Esophagus muscularis mucosa (tissue), 4 donors: ENCODE measurements around the gene TMEM254. TPM values are rescaled to one million over a fixed set of nuclear protein-coding genes. Genes with fewer than 3 reads are reported as not detected.

Experiments
- DNase-seq: peaks from one replicate; pipeline ENCODE4 v3.0.0-alpha.2; 2017; ENCODE audit errors: extremely low spot score
- H3K27ac ChIP-seq, 4 donors: fragments of 200-600 bp; sonication (generic); replicated peaks in 1 of 4; 1 replicate in 3 of 4; 2 replicates in 1 of 4; pipeline ENCODE4 v1.5.1; 2016 to 2019; ENCODE audit warnings: mild to moderate bottlenecking in 1 of 4
- H3K27me3 ChIP-seq, 4 donors: fragments of 200-600 bp; sonication (generic); one replicate each; pipeline versions ENCODE4 v1.5.1 to v1.6.0; 2016 to 2019
- H3K36me3 ChIP-seq, 4 donors: fragments of 200-600 bp; sonication (generic); one replicate each; pipeline ENCODE4 v1.5.1; 2016 to 2019
- H3K4me1 ChIP-seq, 4 donors: fragments of 200-600 bp; sonication (generic); one replicate each; pipeline ENCODE4 v1.5.1; 2016 to 2019
- H3K4me3 ChIP-seq, 4 donors: fragments of 200-600 bp; sonication (generic); 1 replicate in 2 of 4; 2 replicates in 2 of 4; pipeline ENCODE4 v1.5.1; 2016 to 2019; ENCODE audit warnings: mild to moderate bottlenecking in 4 of 4, moderate library complexity in 1 of 4
- H3K9me3 ChIP-seq, 4 donors: fragments of 200-600 bp; sonication (generic); 1 replicate in 3 of 4; 2 replicates in 1 of 4; pipeline ENCODE4 v1.5.1; 2016 to 2019
- CTCF ChIP-seq, 3 experiments: fragments of 200-600 bp in 2 of 3; fragments of 450-650 bp in 1 of 3; sonication (generic) in 2 of 3; IDR thresholded peaks; one replicate each; pipeline ENCODE4 v1.5.1; 2017 to 2019; ENCODE audit warnings: antibody characterized with exemption in 3 of 3, mild to moderate bottlenecking in 2 of 3, moderate library complexity in 1 of 3
- EP300 ChIP-seq: sonication (generic); formaldehyde crosslinking; IDR thresholded peaks from one replicate; pipeline ENCODE4 v1.6.1; 2017; ENCODE audit warnings: antibody characterized with exemption
- POLR2A ChIP-seq: fragments of 450-650 bp; IDR thresholded peaks from one replicate; pipeline ENCODE4 v1.6.1; 2017; ENCODE audit warnings: antibody characterized with exemption, moderate library complexity, mild to moderate bottlenecking, low read depth
- POLR2AphosphoS5 ChIP-seq, 2 donors: sonication (generic); formaldehyde crosslinking; IDR thresholded peaks; one replicate each; pipeline ENCODE4 v1.6.1; 2017; ENCODE audit warnings: antibody characterized with exemption in 2 of 2
- WGBS: methylation state at CpG from one replicate; pipeline ENCODE4 v1.1.5; 2018; 5-methylcytosine and 5-hydroxymethylcytosine counted together
- intact Hi-C: fragments of 100-400 bp; cut with DNase I; formaldehyde crosslinking; loops from one replicate; pipeline ENCODE4 v1.15.1; 2023
- total RNA-seq, 4 donors: library from RNA; depleted of rRNA; stranded (reverse); fragments of >200 nt; gene quantifications; one replicate each; pipeline versions ENCODE4 v1.1.0 to v1.2.1, GENCODE V29; 2016

Gene TMEM254
- total RNA-seq, 4 donors from 2014 or later = 7.1 to 14.9 (median 9.4) TPM

DNA sequence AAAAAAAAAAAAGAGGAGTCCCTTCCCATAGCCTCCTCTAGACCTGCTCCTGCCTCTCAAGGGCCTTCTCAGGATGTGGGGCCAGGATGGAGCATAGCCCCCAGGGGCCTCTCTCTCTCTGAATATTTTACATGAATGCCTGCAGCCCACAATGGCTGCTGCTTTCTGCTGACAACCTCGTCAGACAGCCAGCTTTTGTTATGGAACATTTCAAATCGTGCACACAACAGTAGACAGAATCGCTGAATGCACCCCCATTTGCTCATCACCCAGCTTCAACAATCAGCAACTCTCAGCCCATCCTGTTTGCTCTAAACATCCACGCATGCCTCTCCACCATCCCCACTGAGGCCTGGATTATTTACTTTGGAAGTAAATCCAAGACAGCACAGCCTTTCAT lies 59.5 kb downstream of the TMEM254 start:
- no peak for TF ChIP-seq CTCF (IDR thresholded peaks at IDR 0.05)
- TF ChIP-seq EP300 = no peak
- no peak for TF ChIP-seq POLR2A
- no peak for TF ChIP-seq POLR2AphosphoS5 (IDR thresholded peaks at IDR 0.05)
- no peak overlapping the region for H3K4me3 ChIP-seq
- DNase-seq = no peak
- peak overlapping the region; percentile 61 to 83 (median 78) for H3K27ac ChIP-seq
- 48% methylated on average over 4 of the region's 4 CpGs for WGBS
- peaks cover 0 to 4% (median 0%) of the 10 kb centered on the region in 4 donors for H3K36me3 ChIP-seq
- intact Hi-C loops = no loop called here
- peaks cover 34 to 42% (median 39%) of the 10 kb centered on the region in 4 donors for H3K4me1 ChIP-seq
- H3K27me3 ChIP-seq = peaks cover 0 to 59% (median 7%) of the 10 kb centered on the region in 4 donors
- H3K9me3 ChIP-seq = no peaks in the 10 kb centered on the region

GRCh38 chr10:80139265-80139664 lies 60.8 kb downstream of the TMEM254 start:
- H3K27me3 ChIP-seq = peaks cover 0 to 47% (median 2%) of the 10 kb centered on the region in 4 donors
- peaks cover 0 to 4% (median 0%) of the 10 kb centered on the region in 4 donors for H3K36me3 ChIP-seq
- peaks cover 38 to 43% (median 41%) of the 10 kb centered on the region in 4 donors for H3K4me1 ChIP-seq
- H3K27ac ChIP-seq = no peak overlapping the region
- H3K4me3 ChIP-seq = no peak overlapping the region
- DNase-seq = no peak
- H3K9me3 ChIP-seq = no peaks in the 10 kb centered on the region
- WGBS = 73% methylated on average over 2 of the region's 2 CpGs
- intact Hi-C loops = no loop called here
- no peak for TF ChIP-seq POLR2AphosphoS5 (IDR thresholded peaks at IDR 0.05)
- no peak for TF ChIP-seq POLR2A
- TF ChIP-seq EP300 = no peak
- TF ChIP-seq CTCF (IDR thresholded peaks at IDR 0.05) = no peak

DNA sequence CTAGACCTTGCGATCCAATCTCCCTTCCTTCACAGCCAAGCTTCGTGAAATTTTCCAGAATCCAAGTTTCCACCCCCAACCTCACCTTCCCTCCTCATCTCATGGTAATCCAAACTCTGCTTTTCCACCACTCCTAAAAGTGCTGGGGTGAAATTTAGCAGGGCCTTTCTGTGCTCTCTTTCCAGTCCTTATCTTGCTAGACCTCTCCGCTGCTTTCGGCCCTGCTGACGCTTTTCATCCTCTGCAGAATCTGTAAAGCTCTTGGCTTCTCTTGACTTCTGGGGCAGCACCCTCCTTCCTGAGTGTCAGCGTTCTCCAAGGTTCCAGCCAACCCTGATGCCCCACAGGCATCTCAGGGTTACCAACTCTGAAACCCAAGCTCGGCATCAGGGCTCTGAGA lies 61.8 kb downstream of the TMEM254 start:
- Histone ChIP-seq H3K9me3 (no peaks in the 10 kb centered on the region), H3K36me3 (peaks cover 0 to 4% (median 0%) of the 10 kb centered on the region in 4 donors), H3K4me1 (peaks cover 41 to 52% (median 48%) of the 10 kb centered on the region in 4 donors), H3K4me3 (no peak overlapping the region), H3K27ac (no peak overlapping the region), H3K27me3 (peaks cover 0 to 40% (median 0%) of the 10 kb centered on the region in 4 donors)
- no peak for DNase-seq
- TF ChIP-seq POLR2A (no peak), POLR2AphosphoS5 (IDR thresholded peaks at IDR 0.05) (no peak), EP300 (no peak), CTCF (IDR thresholded peaks at IDR 0.05) (no peak)
- intact Hi-C loops = no loop called here
- 92% methylated on average over 7 of the region's 7 CpGs for WGBS

GRCh38 chr10:80141696-80142460 lies 63.4 kb downstream of the TMEM254 start:
- intact Hi-C loops = no loop called here
- Histone ChIP-seq H3K27me3 (peaks cover 0 to 27% (median 0%) of the 10 kb centered on the region in 4 donors), H3K4me3 (no peak overlapping the region), H3K27ac (no peak overlapping the region), H3K4me1 (peaks cover 33 to 46% (median 42%) of the 10 kb centered on the region in 4 donors), H3K9me3 (no peaks in the 10 kb centered on the region), H3K36me3 (peaks cover 0 to 4% (median 0%) of the 10 kb centered on the region in 4 donors)
- no peak for DNase-seq
- 72% methylated on average over 16 of the region's 19 CpGs for WGBS
- TF ChIP-seq POLR2AphosphoS5 (IDR thresholded peaks at IDR 0.05) (no peak), CTCF (IDR thresholded peaks at IDR 0.05) (no peak), POLR2A (no peak), EP300 (no peak)

Other genes starting within 250 kb of the TMEM254 start
- 1 to 10 TPM in 3 of 4 donors, under 1 TPM in 1; 0.83 to 3.0 (median 1.5) TPM for gene SFTPD, start 129.6 kb upstream of the TMEM254 start, total RNA-seq
- 10 to 100 TPM; 21.3 to 59.4 (median 39.6) TPM for gene PLAC9, start 54.1 kb downstream of the TMEM254 start, total RNA-seq
- 100 to 1,000 TPM; 126 to 213 (median 166) TPM for gene ANXA11, start 126.9 kb downstream of the TMEM254 start, total RNA-seq
- gene MAT1A, start 211.0 kb downstream of the TMEM254 start, total RNA-seq = not detected